Kidney epithelial cell (primary cell): ENCODE measurements around the gene GPALPP1. TPM values are rescaled to one million over a fixed set of nuclear protein-coding genes. Genes with fewer than 3 reads are reported as not detected.

ENCODE experiments used
- DNase-seq: peaks from one replicate; pipeline ENCODE4 v3.0.0-alpha.2; 2010; ENCODE audit warnings: low read depth
- H3K27me3 ChIP-seq: 2 replicates; pipeline ENCODE4 v1.6.0; 2011; ENCODE audit warnings: low read length; ENCODE audit not compliant: control insufficient read depth, insufficient read depth
- H3K36me3 ChIP-seq: 2 replicates; pipeline ENCODE4 v1.5.1; 2011; ENCODE audit warnings: low read length; ENCODE audit not compliant: control insufficient read depth, insufficient read depth
- H3K4me3 ChIP-seq: 2 replicates; pipeline ENCODE4 v1.5.1; 2011; ENCODE audit warnings: low read depth, mild to moderate bottlenecking, control low read depth, low read length
- total RNA-seq: library from RNA; depleted of rRNA; stranded (reverse); fragments of >200 nt; gene quantifications from 2 replicates; pipeline ENCODE4 v1.2.3, GENCODE V29; 2015
- TF ChIP-seq, protein P1 (sequence below): IDR thresholded peaks from 2 replicates; pipeline ENCODE4 v1.5.1; 2011; ENCODE audit warnings: mild to moderate bottlenecking, moderate library complexity, low read length, control low read depth, inconsistent platforms; ENCODE audit not compliant: insufficient read depth, poor library complexity, severe bottlenecking

The GPALPP1 gene
- total RNA-seq, 1 donor from 2014 or later: 26.5 TPM

GRCh38 chr13:45036206-45036605 lies 46.9 kb downstream of the GPALPP1 start:
- DNase-seq: no peak
- TF ChIP-seq, protein P1, sequence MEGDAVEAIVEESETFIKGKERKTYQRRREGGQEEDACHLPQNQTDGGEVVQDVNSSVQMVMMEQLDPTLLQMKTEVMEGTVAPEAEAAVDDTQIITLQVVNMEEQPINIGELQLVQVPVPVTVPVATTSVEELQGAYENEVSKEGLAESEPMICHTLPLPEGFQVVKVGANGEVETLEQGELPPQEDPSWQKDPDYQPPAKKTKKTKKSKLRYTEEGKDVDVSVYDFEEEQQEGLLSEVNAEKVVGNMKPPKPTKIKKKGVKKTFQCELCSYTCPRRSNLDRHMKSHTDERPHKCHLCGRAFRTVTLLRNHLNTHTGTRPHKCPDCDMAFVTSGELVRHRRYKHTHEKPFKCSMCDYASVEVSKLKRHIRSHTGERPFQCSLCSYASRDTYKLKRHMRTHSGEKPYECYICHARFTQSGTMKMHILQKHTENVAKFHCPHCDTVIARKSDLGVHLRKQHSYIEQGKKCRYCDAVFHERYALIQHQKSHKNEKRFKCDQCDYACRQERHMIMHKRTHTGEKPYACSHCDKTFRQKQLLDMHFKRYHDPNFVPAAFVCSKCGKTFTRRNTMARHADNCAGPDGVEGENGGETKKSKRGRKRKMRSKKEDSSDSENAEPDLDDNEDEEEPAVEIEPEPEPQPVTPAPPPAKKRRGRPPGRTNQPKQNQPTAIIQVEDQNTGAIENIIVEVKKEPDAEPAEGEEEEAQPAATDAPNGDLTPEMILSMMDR: no peak
- H3K27me3 ChIP-seq: no peaks in the 10 kb centered on the region
- H3K36me3 ChIP-seq: no peaks in the 10 kb centered on the region
- H3K4me3 ChIP-seq: no peak overlapping the region

- H3K4me3 ChIP-seq: no peak overlapping the region
- no peak for DNase-seq
- H3K36me3 ChIP-seq: no peaks in the 10 kb centered on the region
- no peaks in the 10 kb centered on the region for H3K27me3 ChIP-seq
- TF ChIP-seq, protein P1: no peak
Observed at GRCh38 chr13:45040173-45040572, 50.8 kb downstream of the GPALPP1 start.

DNA sequence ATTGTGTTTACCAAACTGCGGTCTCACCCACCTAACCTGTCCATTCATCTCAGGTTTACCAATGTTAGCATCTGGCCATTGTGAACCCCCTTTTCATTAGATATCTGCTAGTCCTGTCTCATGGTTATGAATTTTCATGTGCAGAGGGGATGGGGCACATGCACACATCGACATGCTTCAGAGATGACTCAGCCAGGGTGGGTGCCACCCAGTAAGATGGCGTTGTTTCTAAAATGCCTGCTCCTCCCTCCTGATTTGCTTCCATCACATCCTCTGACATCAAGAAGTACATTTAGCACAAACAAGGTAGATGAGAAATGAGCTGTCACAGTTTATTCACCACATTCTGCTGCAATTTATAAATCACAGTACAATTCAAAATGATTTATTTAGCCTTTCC lies 51.3 kb downstream of the GPALPP1 start:
- TF ChIP-seq, protein P1: no peak
- Histone ChIP-seq H3K4me3 (no peak overlapping the region), H3K27me3 (no peaks in the 10 kb centered on the region), H3K36me3 (no peaks in the 10 kb centered on the region)
- no peak for DNase-seq

GRCh38 chr13:45042539-45042938 lies 53.2 kb downstream of the GPALPP1 start:
- TF ChIP-seq, protein P1: no peak
- no peaks in the 10 kb centered on the region for H3K27me3 ChIP-seq
- no peaks in the 10 kb centered on the region for H3K36me3 ChIP-seq
- DNase-seq: no peak
- H3K4me3 ChIP-seq: no peak overlapping the region

GRCh38 chr13:45046445-45046844 lies 57.1 kb downstream of the GPALPP1 start:
- Histone ChIP-seq H3K27me3 (no peaks in the 10 kb centered on the region), H3K36me3 (no peaks in the 10 kb centered on the region), H3K4me3 (no peak overlapping the region)
- TF ChIP-seq, protein P1: no peak
- DNase-seq: no peak

DNA sequence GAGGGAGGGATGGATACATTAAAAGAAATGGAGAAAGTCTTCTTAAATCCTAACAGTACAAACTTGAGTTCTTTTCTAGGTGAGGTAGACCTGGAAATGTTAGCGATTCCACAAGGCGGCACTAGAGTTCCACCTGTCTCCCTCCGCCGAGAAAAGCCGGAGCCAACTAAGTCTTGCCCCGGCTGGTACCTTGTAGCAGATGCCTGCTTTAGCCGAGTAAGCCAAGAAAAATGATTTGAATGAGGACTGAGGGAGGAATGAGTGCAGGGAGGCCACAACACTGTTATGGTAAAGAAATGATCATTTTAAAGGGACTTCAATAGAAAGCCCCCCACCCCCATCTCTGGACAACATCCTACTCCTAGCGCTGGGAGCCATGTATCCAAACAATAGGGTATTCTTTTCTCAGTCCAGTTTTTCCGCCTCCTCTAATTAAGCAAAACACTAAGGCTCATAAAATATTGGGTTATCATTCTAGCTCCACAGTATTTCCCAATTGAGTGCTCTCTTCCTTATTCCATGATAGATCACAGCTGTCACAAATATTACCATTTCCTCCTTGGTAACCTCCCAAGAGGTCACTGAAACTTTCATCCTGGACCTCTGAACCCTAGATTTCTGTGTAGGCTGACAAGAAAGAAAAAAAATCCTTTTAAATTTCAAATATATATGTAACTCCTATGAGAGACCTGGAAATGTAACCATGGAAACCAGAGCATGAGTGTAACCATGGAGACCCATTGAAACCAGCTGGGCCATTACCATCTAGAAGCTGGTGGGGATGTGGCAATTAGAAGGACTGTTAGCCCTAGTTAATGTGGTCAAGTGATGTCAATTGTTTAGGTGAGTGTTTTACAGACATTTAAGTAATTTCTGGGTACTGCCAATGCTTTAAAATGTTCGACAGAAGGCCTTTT lies 58.3 kb downstream of the GPALPP1 start:
- H3K4me3 ChIP-seq: peak overlapping the region; percentile 44
- TF ChIP-seq, protein P1: peak; percentile 88
- no peaks in the 10 kb centered on the region for H3K27me3 ChIP-seq
- H3K36me3 ChIP-seq: no peaks in the 10 kb centered on the region
- DNase-seq: no peak
